ENCODE results near the gene SPATA6. TPM values are rescaled to one million over a fixed set of nuclear protein-coding genes. Genes with fewer than 3 reads are reported as not detected.
"Not testable (repeated sequence)": the region's sequence is repeated elsewhere in the genome, so short reads cannot be mapped to it uniquely, and the experiment has no call there.

SPATA6 gene
- total RNA-seq, 1 experiment from 2014 or later: 4.2 TPM

DNA sequence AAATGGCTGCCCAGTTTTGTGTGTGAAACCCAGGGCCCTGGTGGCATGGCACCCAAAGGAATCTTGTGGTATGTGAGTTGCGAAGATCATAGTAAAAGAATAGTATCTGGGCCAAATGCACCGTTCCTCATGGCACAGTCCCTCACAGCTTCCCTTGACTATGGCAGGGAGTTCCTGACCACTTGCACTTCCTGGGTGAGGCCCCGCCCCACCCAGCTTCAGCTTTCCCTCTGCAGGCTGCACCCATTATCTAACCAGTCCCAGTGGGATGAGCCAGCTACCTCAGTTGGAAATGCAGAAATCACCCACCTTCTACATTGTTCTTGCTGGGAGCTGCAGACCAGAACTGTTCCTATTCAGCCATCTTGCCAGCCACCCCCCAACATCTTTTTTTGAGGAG lies 186.5 kb downstream of the SPATA6 start:
- H3K27ac Mint-ChIP-seq (ENCODE audit: low read depth, unreplicated experiment): no peak overlapping the region
- H3K4me1 Mint-ChIP-seq (ENCODE audit: insufficient read depth, unreplicated experiment): no peaks in the 10 kb centered on the region
- no peak overlapping the region for H3K4me3 Mint-ChIP-seq (ENCODE audit: unreplicated experiment)
- no peaks in the 10 kb centered on the region for H3K36me3 Mint-ChIP-seq (ENCODE audit: insufficient read depth, unreplicated experiment)
- no TSS peak for BruUV-seq (replicated peaks)
- ChIA-PET POLR2A (no interaction called here), CTCF (interaction anchor here (0.6 kb wide), 1 partner anchor 558 kb away, joined by 3 read pairs; no protein-coding TSS in a partner anchor)
- TF ChIP-seq, protein P1, sequence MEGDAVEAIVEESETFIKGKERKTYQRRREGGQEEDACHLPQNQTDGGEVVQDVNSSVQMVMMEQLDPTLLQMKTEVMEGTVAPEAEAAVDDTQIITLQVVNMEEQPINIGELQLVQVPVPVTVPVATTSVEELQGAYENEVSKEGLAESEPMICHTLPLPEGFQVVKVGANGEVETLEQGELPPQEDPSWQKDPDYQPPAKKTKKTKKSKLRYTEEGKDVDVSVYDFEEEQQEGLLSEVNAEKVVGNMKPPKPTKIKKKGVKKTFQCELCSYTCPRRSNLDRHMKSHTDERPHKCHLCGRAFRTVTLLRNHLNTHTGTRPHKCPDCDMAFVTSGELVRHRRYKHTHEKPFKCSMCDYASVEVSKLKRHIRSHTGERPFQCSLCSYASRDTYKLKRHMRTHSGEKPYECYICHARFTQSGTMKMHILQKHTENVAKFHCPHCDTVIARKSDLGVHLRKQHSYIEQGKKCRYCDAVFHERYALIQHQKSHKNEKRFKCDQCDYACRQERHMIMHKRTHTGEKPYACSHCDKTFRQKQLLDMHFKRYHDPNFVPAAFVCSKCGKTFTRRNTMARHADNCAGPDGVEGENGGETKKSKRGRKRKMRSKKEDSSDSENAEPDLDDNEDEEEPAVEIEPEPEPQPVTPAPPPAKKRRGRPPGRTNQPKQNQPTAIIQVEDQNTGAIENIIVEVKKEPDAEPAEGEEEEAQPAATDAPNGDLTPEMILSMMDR (IDR thresholded peaks at IDR 0.05; ENCODE audit: unreplicated experiment): no peak
- H3K27me3 Mint-ChIP-seq (ENCODE audit: insufficient read depth, unreplicated experiment): no peaks in the 10 kb centered on the region
- DNase-seq (ENCODE audit: unreplicated experiment): peak; percentile 2
- intact Hi-C loops (cut with micrococcal nuclease): no loop called here
- no peaks in the 10 kb centered on the region for H3K9me3 Mint-ChIP-seq (ENCODE audit: unreplicated experiment)

DNA sequence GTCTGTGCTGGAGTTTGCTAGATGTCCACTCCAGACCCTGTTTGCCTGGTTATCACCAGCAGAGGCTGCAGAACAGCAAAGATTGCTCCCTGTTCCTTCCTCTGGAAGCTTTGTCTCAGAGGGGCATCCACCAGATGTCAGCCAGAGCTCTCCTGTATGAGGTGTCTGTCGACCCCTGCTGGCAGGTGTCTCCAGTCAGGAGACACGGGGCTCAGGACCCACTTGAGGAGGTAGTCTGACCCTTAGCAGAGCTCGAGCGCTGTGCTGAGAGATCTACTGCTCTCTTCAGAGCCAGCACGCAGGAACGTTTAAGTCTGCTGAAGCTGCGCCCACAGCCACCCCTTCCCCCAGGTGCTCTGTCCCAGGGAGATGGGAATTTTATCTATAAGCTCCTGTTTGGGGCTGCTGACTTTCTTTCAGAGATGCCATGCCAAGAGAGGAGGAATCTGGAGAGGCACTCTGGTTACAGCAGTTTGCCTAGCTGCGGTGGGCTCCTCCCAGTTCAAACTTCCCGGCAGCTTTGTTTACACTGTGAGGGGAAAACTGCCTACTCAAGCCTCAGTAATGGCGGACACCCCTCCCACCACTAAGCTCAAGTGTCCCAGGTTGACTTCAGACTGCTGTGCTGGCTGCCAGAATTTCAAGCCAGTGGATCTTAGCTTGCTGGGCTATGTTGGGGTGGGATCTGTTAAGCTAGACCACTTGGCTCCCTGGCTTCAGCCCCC lies 187.1 kb downstream of the SPATA6 start:
- H3K4me1 Mint-ChIP-seq (ENCODE audit: insufficient read depth, unreplicated experiment); H3K27me3 Mint-ChIP-seq (ENCODE audit: insufficient read depth, unreplicated experiment): not testable (repeated sequence)

DNA sequence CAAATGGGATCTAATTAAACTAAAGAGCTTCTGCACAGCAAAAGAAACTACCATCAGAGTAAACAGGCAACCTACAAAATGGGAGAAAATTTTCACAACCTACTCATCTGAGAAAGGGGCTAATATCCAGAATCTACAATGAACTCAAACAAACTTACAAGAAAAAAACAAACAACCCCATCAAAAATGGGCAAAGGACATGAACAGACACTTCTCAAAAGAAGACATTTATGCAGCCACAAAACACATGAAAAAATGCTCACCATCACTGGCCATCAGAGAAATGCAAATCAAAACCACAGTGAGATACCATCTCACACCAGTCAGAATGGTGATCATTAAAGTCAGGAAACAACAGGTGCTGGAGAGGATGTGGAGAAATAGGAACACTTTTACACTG lies 189.7 kb downstream of the SPATA6 start:
- POLR2A ChIA-PET; DNase-seq (ENCODE audit: unreplicated experiment); H3K27me3 Mint-ChIP-seq (ENCODE audit: insufficient read depth, unreplicated experiment); H3K36me3 Mint-ChIP-seq (ENCODE audit: insufficient read depth, unreplicated experiment); H3K4me1 Mint-ChIP-seq (ENCODE audit: insufficient read depth, unreplicated experiment); BruUV-seq (replicated peaks); intact Hi-C loops (cut with micrococcal nuclease); H3K27ac Mint-ChIP-seq (ENCODE audit: low read depth, unreplicated experiment); CTCF ChIA-PET; H3K4me3 Mint-ChIP-seq (ENCODE audit: unreplicated experiment): not testable (repeated sequence)
- peaks cover 13% of the 10 kb centered on the region for H3K9me3 Mint-ChIP-seq (ENCODE audit: unreplicated experiment)

More for the DNA sequence above, 187.1 kb downstream of the SPATA6 start:
- H3K27ac Mint-ChIP-seq (ENCODE audit: low read depth, unreplicated experiment); H3K4me3 Mint-ChIP-seq (ENCODE audit: unreplicated experiment); H3K36me3 Mint-ChIP-seq (ENCODE audit: insufficient read depth, unreplicated experiment); DNase-seq (ENCODE audit: unreplicated experiment); POLR2A ChIA-PET; BruUV-seq (replicated peaks); intact Hi-C loops (cut with micrococcal nuclease); H3K9me3 Mint-ChIP-seq (ENCODE audit: unreplicated experiment): not testable (repeated sequence)
- CTCF ChIA-PET: interaction anchor here (0.6 kb wide), 1 partner anchor 559 kb away, joined by 3 read pairs; no protein-coding TSS in a partner anchor

DNA sequence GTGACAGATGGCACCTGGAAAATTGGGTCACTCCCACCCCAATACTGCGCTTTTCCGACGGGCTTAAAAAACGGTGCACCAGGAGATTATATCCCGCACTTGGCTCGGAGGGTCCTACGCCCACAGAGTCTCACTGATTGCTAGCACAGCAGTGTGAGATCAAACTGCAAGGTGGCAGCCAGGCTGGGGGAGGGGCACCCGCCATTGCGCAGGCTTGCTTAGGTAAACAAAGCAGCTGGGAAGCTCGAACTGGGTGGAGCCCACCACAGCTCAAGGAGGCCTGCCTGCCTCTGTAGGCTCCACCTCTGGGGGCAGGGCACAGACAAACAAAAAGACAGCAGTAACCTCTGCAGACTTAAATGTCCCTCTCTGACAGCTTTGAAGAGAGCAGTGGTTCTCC lies 194.6 kb downstream of the SPATA6 start:
- BruUV-seq (replicated peaks); POLR2A ChIA-PET; H3K27ac Mint-ChIP-seq (ENCODE audit: low read depth, unreplicated experiment); intact Hi-C loops (cut with micrococcal nuclease); DNase-seq (ENCODE audit: unreplicated experiment); H3K36me3 Mint-ChIP-seq (ENCODE audit: insufficient read depth, unreplicated experiment); H3K4me3 Mint-ChIP-seq (ENCODE audit: unreplicated experiment); H3K27me3 Mint-ChIP-seq (ENCODE audit: insufficient read depth, unreplicated experiment); H3K4me1 Mint-ChIP-seq (ENCODE audit: insufficient read depth, unreplicated experiment); CTCF ChIA-PET: not testable (repeated sequence)
- H3K9me3 Mint-ChIP-seq (ENCODE audit: unreplicated experiment): peaks cover 21% of the 10 kb centered on the region

DNA sequence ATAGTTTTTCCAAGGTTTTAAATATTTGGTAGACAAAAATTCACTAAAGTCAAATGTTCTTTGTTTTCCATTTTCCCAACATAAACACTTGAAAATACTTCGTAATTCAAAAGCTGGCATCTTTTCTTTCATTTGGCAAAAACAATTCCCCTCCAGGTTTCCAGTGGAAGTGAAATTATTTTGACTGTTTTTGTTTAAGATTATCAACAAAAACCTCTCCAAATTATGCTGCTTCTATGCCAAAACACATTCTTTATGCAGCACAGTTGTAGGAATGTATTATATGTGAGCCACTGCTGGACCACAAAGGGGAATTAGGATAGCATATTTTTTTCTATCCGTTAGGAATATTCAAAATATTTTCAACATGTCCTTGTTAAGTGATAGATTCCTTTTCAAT lies 205.4 kb downstream of the SPATA6 start:
- Mint-ChIP-seq H3K9me3 (ENCODE audit: unreplicated experiment) (no peaks in the 10 kb centered on the region), H3K4me3 (ENCODE audit: unreplicated experiment) (no peak overlapping the region), H3K27ac (ENCODE audit: low read depth, unreplicated experiment) (no peak overlapping the region), H3K27me3 (ENCODE audit: insufficient read depth, unreplicated experiment) (no peaks in the 10 kb centered on the region), H3K36me3 (ENCODE audit: insufficient read depth, unreplicated experiment) (no peaks in the 10 kb centered on the region), H3K4me1 (ENCODE audit: insufficient read depth, unreplicated experiment) (no peaks in the 10 kb centered on the region)
- BruUV-seq (replicated peaks): no TSS peak
- DNase-seq (ENCODE audit: unreplicated experiment): no peak
- ChIA-PET POLR2A (no interaction called here), CTCF (no interaction called here)
- intact Hi-C loops (cut with micrococcal nuclease): no loop called here
- TF ChIP-seq, protein P1 (IDR thresholded peaks at IDR 0.05; ENCODE audit: unreplicated experiment): no peak

Measured in MCF 10A (cell line).